ENCODE measurements around the gene SLC34A1. TPM values are rescaled to one million over a fixed set of nuclear protein-coding genes. Genes with fewer than 3 reads are reported as not detected.
A peak's percentile ranks its signal among the peaks of the same experiment; 100 is the strongest.

The SLC34A1 gene
- total and polyA plus RNA-seq, 9 donors: not detected

GRCh38 chr5:177387405-177387804 is 3.2 kb downstream of the SLC34A1 start:
- H3K9me3 ChIP-seq (replicated peaks; ENCODE audit: control insufficient read depth, low read depth, low read length): no peaks in the 10 kb centered on the region
- H3K4me3 ChIP-seq (ENCODE audit: low read length): no peak overlapping the region
- no peak overlapping the region for H3K27ac ChIP-seq (ENCODE audit: low read length)
- H3K36me3 ChIP-seq (ENCODE audit: control insufficient read depth, insufficient read depth, low read length): no peaks in the 10 kb centered on the region
- 85% methylated on average over 12 of the region's 14 CpGs for WGBS (ENCODE audit: insufficient coverage)
- peaks cover 38% of the 10 kb centered on the region for H3K27me3 ChIP-seq (ENCODE audit: control insufficient read depth, insufficient read depth, low read length)
- peaks cover 19% of the 10 kb centered on the region for H3K4me1 ChIP-seq (ENCODE audit: control insufficient read depth, insufficient read depth, low read length)
- DNase-seq: no peak

- no peak for DNase-seq
- no peaks in the 10 kb centered on the region for H3K9me3 ChIP-seq (replicated peaks; ENCODE audit: control insufficient read depth, low read depth, low read length)
- H3K36me3 ChIP-seq (ENCODE audit: control insufficient read depth, insufficient read depth, low read length): no peaks in the 10 kb centered on the region
- peaks cover 19% of the 10 kb centered on the region for H3K4me1 ChIP-seq (ENCODE audit: control insufficient read depth, insufficient read depth, low read length)
- peaks cover 37% of the 10 kb centered on the region for H3K27me3 ChIP-seq (ENCODE audit: control insufficient read depth, insufficient read depth, low read length)
- no peak overlapping the region for H3K27ac ChIP-seq (ENCODE audit: low read length)
- WGBS (ENCODE audit: insufficient coverage): 86% methylated on average over 5 of the region's 10 CpGs
- H3K4me3 ChIP-seq (ENCODE audit: low read length): no peak overlapping the region
These were observed 4.4 kb downstream of the SLC34A1 start for GRCh38 chr5:177388521-177389052.

- Histone ChIP-seq H3K9me3 (replicated peaks; ENCODE audit: control insufficient read depth, low read depth, low read length) (no peaks in the 10 kb centered on the region), H3K27ac (ENCODE audit: low read length) (peak overlapping the region; percentile 35), H3K27me3 (ENCODE audit: control insufficient read depth, insufficient read depth, low read length) (peaks cover 35% of the 10 kb centered on the region), H3K4me3 (ENCODE audit: low read length) (no peak overlapping the region), H3K4me1 (ENCODE audit: control insufficient read depth, insufficient read depth, low read length) (peaks cover 19% of the 10 kb centered on the region), H3K36me3 (ENCODE audit: control insufficient read depth, insufficient read depth, low read length) (no peaks in the 10 kb centered on the region)
- peak; percentile 83 for DNase-seq
- 26% methylated on average over 18 of the region's 21 CpGs for WGBS (ENCODE audit: insufficient coverage)
These were observed 5.3 kb downstream of the SLC34A1 start for GRCh38 chr5:177389241-177390169.

GRCh38 chr5:177390363-177391300 is 6.4 kb downstream of the SLC34A1 start:
- no peak overlapping the region for H3K27ac ChIP-seq (ENCODE audit: low read length)
- H3K27me3 ChIP-seq (ENCODE audit: control insufficient read depth, insufficient read depth, low read length): peaks cover 33% of the 10 kb centered on the region
- WGBS (ENCODE audit: insufficient coverage): 16% methylated on average over 9 of the region's 13 CpGs

GRCh38 chr5:177392765-177393164 is 8.5 kb downstream of the SLC34A1 start:
- no peak overlapping the region for H3K4me3 ChIP-seq (ENCODE audit: low read length)
- DNase-seq: no peak
- H3K36me3 ChIP-seq (ENCODE audit: control insufficient read depth, insufficient read depth, low read length): no peaks in the 10 kb centered on the region
- H3K4me1 ChIP-seq (ENCODE audit: control insufficient read depth, insufficient read depth, low read length): peaks cover 19% of the 10 kb centered on the region
- WGBS (ENCODE audit: insufficient coverage): 60% methylated on average over 1 of the region's 5 CpGs
- H3K27ac ChIP-seq (ENCODE audit: low read length): no peak overlapping the region
- peaks cover 49% of the 10 kb centered on the region for H3K27me3 ChIP-seq (ENCODE audit: control insufficient read depth, insufficient read depth, low read length)
- H3K9me3 ChIP-seq (replicated peaks; ENCODE audit: control insufficient read depth, low read depth, low read length): no peaks in the 10 kb centered on the region

More at GRCh38 chr5:177390363-177391300, 6.4 kb downstream of the SLC34A1 start:
- DNase-seq: peak; percentile 90
- Histone ChIP-seq H3K9me3 (replicated peaks; ENCODE audit: control insufficient read depth, low read depth, low read length) (no peaks in the 10 kb centered on the region), H3K4me3 (ENCODE audit: low read length) (no peak overlapping the region), H3K36me3 (ENCODE audit: control insufficient read depth, insufficient read depth, low read length) (no peaks in the 10 kb centered on the region), H3K4me1 (ENCODE audit: control insufficient read depth, insufficient read depth, low read length) (peaks cover 19% of the 10 kb centered on the region)

GRCh38 chr5:177393206-177393765 is 9.1 kb downstream of the SLC34A1 start:
- peaks cover 54% of the 10 kb centered on the region for H3K27me3 ChIP-seq (ENCODE audit: control insufficient read depth, insufficient read depth, low read length)
- 35% methylated on average over 1 of the region's 1 CpG for WGBS (ENCODE audit: insufficient coverage)
- H3K27ac ChIP-seq (ENCODE audit: low read length): no peak overlapping the region

GRCh38 chr5:177393990-177394389 is 9.8 kb downstream of the SLC34A1 start:
- Histone ChIP-seq H3K4me3 (ENCODE audit: low read length) (no peak overlapping the region), H3K9me3 (replicated peaks; ENCODE audit: control insufficient read depth, low read depth, low read length) (no peaks in the 10 kb centered on the region), H3K27ac (ENCODE audit: low read length) (no peak overlapping the region), H3K36me3 (ENCODE audit: control insufficient read depth, insufficient read depth, low read length) (no peaks in the 10 kb centered on the region), H3K27me3 (ENCODE audit: control insufficient read depth, insufficient read depth, low read length) (peaks cover 54% of the 10 kb centered on the region), H3K4me1 (ENCODE audit: control insufficient read depth, insufficient read depth, low read length) (peaks cover 16% of the 10 kb centered on the region)
- 63% methylated on average over 5 of the region's 5 CpGs for WGBS (ENCODE audit: insufficient coverage)
- no peak for DNase-seq

More at GRCh38 chr5:177393206-177393765, 9.1 kb downstream of the SLC34A1 start:
- DNase-seq: no peak
- Histone ChIP-seq H3K36me3 (ENCODE audit: control insufficient read depth, insufficient read depth, low read length) (no peaks in the 10 kb centered on the region), H3K4me3 (ENCODE audit: low read length) (no peak overlapping the region), H3K4me1 (ENCODE audit: control insufficient read depth, insufficient read depth, low read length) (peaks cover 19% of the 10 kb centered on the region), H3K9me3 (replicated peaks; ENCODE audit: control insufficient read depth, low read depth, low read length) (no peaks in the 10 kb centered on the region)

- H3K27me3 ChIP-seq (ENCODE audit: control insufficient read depth, insufficient read depth, low read length): peaks cover 62% of the 10 kb centered on the region
- WGBS (ENCODE audit: insufficient coverage): 21% methylated on average over 3 of the region's 8 CpGs
These were observed 11.8 kb downstream of the SLC34A1 start for GRCh38 chr5:177396078-177396477.

GRCh38 chr5:177396807-177397206 is 12.6 kb downstream of the SLC34A1 start:
- DNase-seq: no peak

More at GRCh38 chr5:177396078-177396477, 11.8 kb downstream of the SLC34A1 start:
- no peak for DNase-seq
- peaks cover 8% of the 10 kb centered on the region for H3K4me1 ChIP-seq (ENCODE audit: control insufficient read depth, insufficient read depth, low read length)
- H3K4me3 ChIP-seq (ENCODE audit: low read length): no peak overlapping the region
- no peaks in the 10 kb centered on the region for H3K9me3 ChIP-seq (replicated peaks; ENCODE audit: control insufficient read depth, low read depth, low read length)
- H3K36me3 ChIP-seq (ENCODE audit: control insufficient read depth, insufficient read depth, low read length): no peaks in the 10 kb centered on the region
- no peak overlapping the region for H3K27ac ChIP-seq (ENCODE audit: low read length)

More at GRCh38 chr5:177396807-177397206, 12.6 kb downstream of the SLC34A1 start:
- WGBS (ENCODE audit: insufficient coverage): 93% methylated on average over 3 of the region's 10 CpGs
- H3K4me3 ChIP-seq (ENCODE audit: low read length): no peak overlapping the region
- H3K27me3 ChIP-seq (ENCODE audit: control insufficient read depth, insufficient read depth, low read length): peaks cover 69% of the 10 kb centered on the region
- H3K27ac ChIP-seq (ENCODE audit: low read length): no peak overlapping the region
- H3K4me1 ChIP-seq (ENCODE audit: control insufficient read depth, insufficient read depth, low read length): peaks cover 8% of the 10 kb centered on the region
- H3K9me3 ChIP-seq (replicated peaks; ENCODE audit: control insufficient read depth, low read depth, low read length): no peaks in the 10 kb centered on the region
- no peaks in the 10 kb centered on the region for H3K36me3 ChIP-seq (ENCODE audit: control insufficient read depth, insufficient read depth, low read length)
